Activated CD4-positive, CD25-positive, alpha-beta regulatory T cell treated with anti-CD3 and anti-CD28 coated beads, Interleukin-2, amount 50 U/mL, for 72 hours (primary cell): ENCODE measurements around the gene ABCA3.
A peak's percentile ranks its signal among the peaks of the same experiment; 100 is the strongest.
"Not testable (repeated sequence)": the region's sequence is repeated elsewhere in the genome, so short reads cannot be mapped to it uniquely, and the experiment has no call there.

ENCODE experiments used
- DNase-seq: peaks from one replicate; pipeline ENCODE4 v3.0.0; 2021

The ABCA3 gene

GRCh38 chr16:2340564-2341455 lies at the start of gene ABCA3:
ABCA3 (minus strand) TSS chr16:2340728; CDS start chr16:2326466, 14,262 bp downstream.
- peak; percentile 99 for DNase-seq

DNA sequence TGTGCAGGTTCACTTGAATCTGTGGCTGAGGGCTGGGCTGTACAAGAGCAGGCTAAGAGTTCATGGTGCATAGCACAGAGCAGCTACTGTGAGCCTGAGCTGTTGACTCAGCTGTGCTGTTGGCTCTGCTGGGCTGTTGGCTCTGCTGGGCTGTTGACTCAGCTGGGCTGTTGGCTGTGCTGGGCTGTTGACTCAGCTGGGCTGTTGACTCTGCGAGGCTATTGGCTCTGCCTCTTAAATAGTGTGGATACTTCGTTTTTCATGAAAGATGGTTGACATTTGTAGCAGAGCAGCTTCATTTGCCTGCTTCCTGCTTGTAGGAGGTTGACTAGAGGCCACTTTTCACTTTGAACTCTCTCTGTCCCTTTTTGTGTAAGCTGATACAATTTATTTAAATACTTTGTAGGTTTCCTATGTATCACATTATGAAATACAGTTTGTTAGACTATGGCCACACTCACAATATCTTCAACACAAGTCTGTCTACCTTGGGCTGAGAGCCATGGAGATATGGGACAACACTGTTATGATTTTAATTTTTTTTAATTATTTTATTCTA lies 48.4 kb upstream of the ABCA3 start:
- no peak for DNase-seq

- DNase-seq: no peak
Measured at GRCh38 chr16:2388139-2388874, 47.8 kb upstream of the ABCA3 start.

DNA sequence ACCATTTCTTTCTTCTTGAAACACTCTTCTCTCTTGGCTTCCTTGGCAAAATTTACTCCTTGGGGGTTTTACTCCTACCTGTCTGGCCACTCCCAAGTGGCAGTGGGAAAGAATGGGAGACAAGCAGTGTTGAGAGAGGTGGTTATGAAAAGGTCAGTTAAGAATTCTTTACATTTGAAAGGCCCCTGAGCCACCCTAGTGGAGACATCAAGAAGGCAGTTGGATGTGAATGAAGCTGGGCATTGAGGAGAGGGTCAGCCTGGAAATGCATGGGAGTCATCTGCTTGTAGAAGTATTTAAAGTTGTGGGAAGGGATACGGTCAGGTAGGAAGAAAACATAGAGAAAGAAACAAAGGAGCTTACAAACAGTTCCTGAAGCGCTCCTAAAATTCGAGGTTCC lies 46.5 kb upstream of the ABCA3 start:
- no peak for DNase-seq

GRCh38 chr16:2385982-2386381 lies 45.5 kb upstream of the ABCA3 start:
- DNase-seq: not testable (repeated sequence)

DNA sequence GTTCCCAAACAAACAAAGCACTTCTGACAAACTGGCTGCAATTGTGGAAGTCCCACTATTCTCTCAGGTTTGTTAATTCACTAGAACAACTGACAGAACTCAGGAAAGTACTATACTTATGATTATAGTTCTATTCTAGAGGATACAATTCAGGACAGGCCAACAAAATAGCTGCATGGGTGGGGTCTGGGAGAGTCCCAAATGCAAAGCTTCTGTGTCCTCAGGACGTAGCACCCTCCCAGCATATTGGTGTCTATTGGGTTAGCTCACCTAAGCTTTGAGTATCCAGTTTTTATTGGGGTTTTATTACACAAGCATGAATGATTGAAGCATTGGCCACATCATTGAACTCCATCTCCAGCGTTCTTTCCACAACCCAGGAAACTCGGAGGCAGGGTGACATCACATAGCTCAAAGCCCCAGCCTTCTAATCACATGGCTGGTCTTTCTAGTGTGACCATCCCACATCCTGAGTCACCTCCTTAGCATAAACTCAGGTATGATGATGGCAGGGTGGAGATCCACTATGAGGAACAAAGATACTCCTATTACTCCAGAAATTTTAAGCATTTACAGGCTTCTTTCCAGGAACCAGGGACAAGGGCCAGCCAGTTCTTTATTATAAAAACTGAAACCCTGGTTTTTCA lies 44.8 kb upstream of the ABCA3 start:
- no peak for DNase-seq

GRCh38 chr16:2384426-2384825 lies 43.9 kb upstream of the ABCA3 start:
- DNase-seq: no peak

DNA sequence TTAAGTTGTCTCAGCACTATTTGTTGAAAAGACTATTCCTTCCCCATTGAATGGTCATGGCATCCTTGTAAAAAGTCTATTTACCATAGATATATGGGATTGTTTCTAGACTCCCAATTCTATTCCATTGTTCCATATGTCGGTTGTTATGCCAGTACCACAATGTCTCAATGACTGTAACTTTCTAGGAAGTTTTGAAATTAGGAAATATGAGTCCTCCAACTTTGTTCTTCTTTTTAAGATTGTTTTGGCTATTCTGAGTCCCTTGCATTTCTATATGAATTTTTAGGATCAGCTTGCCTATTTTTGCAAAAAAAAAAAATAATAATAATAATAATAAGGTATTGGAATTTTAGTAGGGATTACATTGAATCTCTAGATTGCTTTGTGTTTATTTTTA lies 43.0 kb upstream of the ABCA3 start:
- no peak for DNase-seq

- DNase-seq: no peak
Measured at GRCh38 chr16:2374644-2375043, 34.1 kb upstream of the ABCA3 start.

GRCh38 chr16:2373176-2373575 lies 32.6 kb upstream of the ABCA3 start:
- DNase-seq: no peak

DNA sequence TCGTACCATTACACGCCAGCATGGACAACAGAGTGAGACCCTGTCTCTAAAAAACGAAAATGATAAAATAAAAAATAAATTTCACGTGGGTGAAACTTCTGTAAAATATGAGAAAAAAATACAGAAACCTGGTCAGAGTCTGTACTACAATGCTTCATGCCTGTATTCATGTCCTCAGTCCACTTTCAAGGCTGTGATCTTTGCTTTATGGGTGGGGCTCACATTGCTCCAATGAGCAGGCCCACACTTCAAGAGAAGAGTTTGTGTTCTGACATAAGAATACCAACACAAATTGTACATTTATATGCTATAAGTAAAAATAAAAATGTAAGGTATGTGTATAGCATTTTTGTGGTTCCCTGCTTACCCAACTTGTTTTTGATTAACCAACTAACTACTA lies 32.2 kb upstream of the ABCA3 start:
- DNase-seq: no peak

- no peak for DNase-seq
Measured at GRCh38 chr16:2371421-2371820, 30.9 kb upstream of the ABCA3 start.

- DNase-seq: no peak
Measured at GRCh38 chr16:2370721-2371120, 30.2 kb upstream of the ABCA3 start.

DNA sequence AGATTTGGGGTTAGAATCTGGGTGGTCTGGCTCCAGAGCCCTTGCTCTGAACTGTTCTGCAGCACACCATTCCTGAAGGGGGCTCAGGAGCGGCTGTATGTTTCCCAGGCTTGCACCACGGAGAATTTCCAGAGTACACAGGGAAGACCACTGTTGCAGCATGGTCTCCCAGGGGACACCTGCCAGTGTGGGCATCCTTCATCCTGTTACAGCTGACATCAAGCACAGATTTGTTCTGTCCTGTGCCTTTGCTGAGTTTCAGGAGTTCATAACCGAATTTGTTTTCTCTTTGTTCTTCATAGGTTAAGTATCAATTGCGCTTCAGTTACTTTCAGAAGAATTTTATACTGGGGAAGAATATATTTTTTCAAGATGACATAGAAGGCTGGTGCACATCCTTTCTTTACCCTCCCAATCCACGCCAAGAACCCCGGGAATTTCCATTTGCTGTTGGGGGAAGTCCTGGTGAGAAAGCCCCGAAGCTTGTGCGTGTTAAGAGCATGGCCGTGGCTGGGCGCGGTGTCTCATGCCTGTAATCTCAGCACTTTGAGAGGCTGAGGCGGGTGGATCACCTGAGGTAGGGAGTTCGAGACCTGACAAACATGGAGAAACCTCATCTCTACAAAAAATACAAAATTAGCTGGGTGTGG lies 26.3 kb upstream of the ABCA3 start:
- DNase-seq: no peak

- no peak for DNase-seq
Measured at GRCh38 chr16:2365397-2366294, 25.1 kb upstream of the ABCA3 start.

DNA sequence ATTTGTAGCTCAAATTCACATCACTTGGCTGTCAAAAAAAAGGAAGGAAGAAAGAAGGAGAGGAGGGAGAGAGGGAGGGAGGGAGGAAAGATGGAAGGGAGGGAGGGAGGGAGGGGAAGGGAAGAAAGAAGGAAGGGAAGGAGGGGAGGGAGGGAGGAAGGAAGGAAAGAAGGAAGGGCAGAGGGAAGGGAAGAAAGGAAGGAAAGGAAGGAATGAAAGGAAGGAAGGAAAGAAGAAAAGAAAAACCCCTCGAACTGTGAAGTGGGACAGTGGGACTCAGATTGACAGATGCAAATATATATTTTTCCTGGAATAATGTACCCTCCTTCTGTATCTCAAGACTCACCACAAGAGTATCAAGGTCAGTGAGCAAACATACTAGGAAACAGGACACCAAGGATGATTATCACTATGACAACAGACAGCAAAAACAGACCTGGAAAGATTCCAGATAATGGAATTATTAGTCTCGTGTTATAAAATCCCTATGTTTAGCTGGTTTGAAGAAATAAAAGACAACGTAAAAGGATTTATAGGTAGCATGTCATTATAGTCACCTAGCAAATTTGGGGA lies 24.2 kb upstream of the ABCA3 start:
- no peak for DNase-seq

- DNase-seq: no peak
Measured at GRCh38 chr16:2362218-2362617, 21.7 kb upstream of the ABCA3 start.

DNA sequence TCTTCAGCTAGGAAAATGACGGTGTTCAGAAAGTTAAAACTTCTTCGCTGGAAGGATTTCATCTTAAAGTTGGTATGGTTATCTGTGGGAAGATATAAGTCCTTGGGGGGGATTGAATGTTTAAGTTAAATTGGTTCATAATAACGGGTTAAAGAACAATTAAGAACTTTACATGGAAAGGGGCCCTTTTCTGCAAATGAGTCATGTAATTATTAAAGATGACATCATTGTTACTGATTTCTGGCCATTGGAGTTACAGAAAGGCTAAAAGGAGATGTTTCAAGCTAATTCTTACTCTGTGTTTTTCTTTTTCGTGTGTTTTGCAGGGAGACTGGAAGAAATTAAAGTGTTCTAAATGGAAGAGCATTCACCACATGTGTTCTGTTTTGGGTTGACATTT lies 20.6 kb upstream of the ABCA3 start:
- DNase-seq: no peak

- no peak for DNase-seq
Measured at GRCh38 chr16:2359919-2360318, 19.4 kb upstream of the ABCA3 start.

- DNase-seq: no peak
Measured at GRCh38 chr16:2358811-2359210, 18.3 kb upstream of the ABCA3 start.

DNA sequence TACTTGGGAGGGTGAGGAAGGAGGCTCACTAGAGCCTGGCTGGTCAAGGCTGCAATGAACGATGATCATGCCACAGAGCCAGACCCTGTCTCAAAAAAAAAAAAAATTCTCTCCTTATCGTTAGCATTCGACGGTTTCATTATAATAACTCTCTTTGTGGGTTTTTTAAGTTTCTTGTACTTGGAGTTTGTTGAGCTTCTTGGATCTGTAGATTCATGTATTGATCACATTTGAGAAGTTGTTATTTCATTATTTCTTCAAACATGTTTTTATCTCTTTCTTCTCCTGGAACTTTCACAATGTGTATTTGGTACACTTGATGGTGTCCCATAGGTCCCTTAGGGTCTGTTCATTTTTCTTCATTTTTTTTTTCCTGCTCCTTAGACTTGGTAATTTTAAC lies 16.8 kb upstream of the ABCA3 start:
- no peak for DNase-seq
